Measurements from ENCODE around the gene PTX3. TPM values are rescaled to one million over a fixed set of nuclear protein-coding genes. Genes with fewer than 3 reads are reported as not detected.

Gene PTX3
- polyA plus RNA-seq, 1 experiment, result 60.8 TPM

GRCh38 chr3:157477441-157477840 lies 40.8 kb downstream of the PTX3 start:
- POLR2A ChIA-PET, result no interaction called here
- no peak for TF ChIP-seq CTCF (IDR thresholded peaks at IDR 0.05; ENCODE audit: insufficient read depth, low read depth, low read length)
- CTCF ChIA-PET, result interaction anchor here (1.2 kb wide), 1 partner anchor 9 kb away, joined by 3 read pairs; no protein-coding TSS in a partner anchor

GRCh38 chr3:157479464-157480243 lies 43.0 kb downstream of the PTX3 start:
- ChIA-PET CTCF (no interaction called here), POLR2A (no interaction called here)
- TF ChIP-seq CTCF (IDR thresholded peaks at IDR 0.05; ENCODE audit: insufficient read depth, low read depth, low read length), result no peak
- H3K4me3 ChIP-seq (ENCODE audit: low read depth, low read length), result no peak overlapping the region
- no peak for DNase-seq (ENCODE audit: low read depth)
- no peaks in the 10 kb centered on the region for H3K27me3 ChIP-seq (ENCODE audit: control insufficient read depth, insufficient read depth, low read length)
- no peaks in the 10 kb centered on the region for H3K36me3 ChIP-seq (ENCODE audit: control insufficient read depth, insufficient read depth, low read length)

More at GRCh38 chr3:157477441-157477840, 40.8 kb downstream of the PTX3 start:
- H3K27me3 ChIP-seq (ENCODE audit: control insufficient read depth, insufficient read depth, low read length), result no peaks in the 10 kb centered on the region
- no peak overlapping the region for H3K4me3 ChIP-seq (ENCODE audit: low read depth, low read length)
- H3K36me3 ChIP-seq (ENCODE audit: control insufficient read depth, insufficient read depth, low read length), result no peaks in the 10 kb centered on the region
- no peak for DNase-seq (ENCODE audit: low read depth)

GRCh38 chr3:157487339-157487738 lies 50.7 kb downstream of the PTX3 start:
- no peak overlapping the region for H3K4me3 ChIP-seq (ENCODE audit: low read depth, low read length)
- no peaks in the 10 kb centered on the region for H3K36me3 ChIP-seq (ENCODE audit: control insufficient read depth, insufficient read depth, low read length)
- no peak for DNase-seq (ENCODE audit: low read depth)
- TF ChIP-seq CTCF (IDR thresholded peaks at IDR 0.05; ENCODE audit: insufficient read depth, low read depth, low read length), result no peak
- POLR2A ChIA-PET, result no interaction called here
- CTCF ChIA-PET, result interaction anchor here (1.8 kb wide), 1 partner anchor 283 kb away, joined by 4 read pairs; no protein-coding TSS in a partner anchor
- no peaks in the 10 kb centered on the region for H3K27me3 ChIP-seq (ENCODE audit: control insufficient read depth, insufficient read depth, low read length)

- ChIA-PET CTCF (no interaction called here), POLR2A (interaction anchor here (0.6 kb wide), 1 partner anchor 733 kb away, joined by 13 read pairs; no protein-coding TSS in a partner anchor)
- DNase-seq (ENCODE audit: low read depth), result no peak
- no peak overlapping the region for H3K4me3 ChIP-seq (ENCODE audit: low read depth, low read length)
- TF ChIP-seq CTCF (IDR thresholded peaks at IDR 0.05; ENCODE audit: insufficient read depth, low read depth, low read length), result no peak
- no peaks in the 10 kb centered on the region for H3K36me3 ChIP-seq (ENCODE audit: control insufficient read depth, insufficient read depth, low read length)
- H3K27me3 ChIP-seq (ENCODE audit: control insufficient read depth, insufficient read depth, low read length), result no peaks in the 10 kb centered on the region
These were observed 51.5 kb downstream of the PTX3 start for GRCh38 chr3:157488144-157488543.

GRCh38 chr3:157491136-157491535 lies 54.5 kb downstream of the PTX3 start:
- POLR2A ChIA-PET, result no interaction called here
- H3K36me3 ChIP-seq (ENCODE audit: control insufficient read depth, insufficient read depth, low read length), result no peaks in the 10 kb centered on the region
- CTCF ChIA-PET, result interaction anchor here (1.4 to 5.0 kb wide), 2 partner anchors 132 to 287 kb away, joined by 3 to 62 read pairs; no protein-coding TSS in a partner anchor
- DNase-seq (ENCODE audit: low read depth), result no peak
- TF ChIP-seq CTCF (IDR thresholded peaks at IDR 0.05; ENCODE audit: insufficient read depth, low read depth, low read length), result no peak
- no peak overlapping the region for H3K4me3 ChIP-seq (ENCODE audit: low read depth, low read length)
- H3K27me3 ChIP-seq (ENCODE audit: control insufficient read depth, insufficient read depth, low read length), result no peaks in the 10 kb centered on the region

Other genes starting within 250 kb of the PTX3 start
- gene VEPH1, start 66.6 kb downstream of the PTX3 start, polyA plus RNA-seq (2011; rRNA removed), result 17.9 and 27.8 TPM in 2 replicates